ENCODE measurements around the gene SLIT1. TPM values are rescaled to one million over a fixed set of nuclear protein-coding genes. Genes with fewer than 3 reads are reported as not detected.

Gene SLIT1
- total RNA-seq, 6 experiments from 2014 or later: 0.04 to 0.29 (median 0.12) TPM; not detected in 1

GRCh38 chr10:97200616-97201015 lies 14.9 kb upstream of the SLIT1 start:
- no peaks in the 10 kb centered on the region for H3K36me3 ChIP-seq
- no peaks in the 10 kb centered on the region for H3K27me3 ChIP-seq
- intact Hi-C loops (cut with DNase I): loop anchor here (10.0 kb wide), 1 partner anchor 126 kb away; no protein-coding TSS in a partner anchor
- ATAC-seq: no peak
- H3K9me3 ChIP-seq: no peaks in the 10 kb centered on the region
- H3K27ac ChIP-seq: no peak overlapping the region
- no peak for TF ChIP-seq POLR2A (IDR thresholded peaks at IDR 0.05)
- TF ChIP-seq, protein P1, sequence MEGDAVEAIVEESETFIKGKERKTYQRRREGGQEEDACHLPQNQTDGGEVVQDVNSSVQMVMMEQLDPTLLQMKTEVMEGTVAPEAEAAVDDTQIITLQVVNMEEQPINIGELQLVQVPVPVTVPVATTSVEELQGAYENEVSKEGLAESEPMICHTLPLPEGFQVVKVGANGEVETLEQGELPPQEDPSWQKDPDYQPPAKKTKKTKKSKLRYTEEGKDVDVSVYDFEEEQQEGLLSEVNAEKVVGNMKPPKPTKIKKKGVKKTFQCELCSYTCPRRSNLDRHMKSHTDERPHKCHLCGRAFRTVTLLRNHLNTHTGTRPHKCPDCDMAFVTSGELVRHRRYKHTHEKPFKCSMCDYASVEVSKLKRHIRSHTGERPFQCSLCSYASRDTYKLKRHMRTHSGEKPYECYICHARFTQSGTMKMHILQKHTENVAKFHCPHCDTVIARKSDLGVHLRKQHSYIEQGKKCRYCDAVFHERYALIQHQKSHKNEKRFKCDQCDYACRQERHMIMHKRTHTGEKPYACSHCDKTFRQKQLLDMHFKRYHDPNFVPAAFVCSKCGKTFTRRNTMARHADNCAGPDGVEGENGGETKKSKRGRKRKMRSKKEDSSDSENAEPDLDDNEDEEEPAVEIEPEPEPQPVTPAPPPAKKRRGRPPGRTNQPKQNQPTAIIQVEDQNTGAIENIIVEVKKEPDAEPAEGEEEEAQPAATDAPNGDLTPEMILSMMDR (IDR thresholded peaks at IDR 0.05): no peak
- 41% methylated on average over 5 of the region's 6 CpGs for WGBS (ENCODE audit: insufficient coverage, low coverage, low lambda C conversion rate, missing lambda C conversion rate)
- no peak for DNase-seq
- no peak overlapping the region for H3K4me3 ChIP-seq
- H3K4me1 ChIP-seq: peaks cover 0 to 5% (median 0%) of the 10 kb centered on the region in 4 donors

GRCh38 chr10:97199152-97199551 lies 13.4 kb upstream of the SLIT1 start:
- TF ChIP-seq, protein P1 (IDR thresholded peaks at IDR 0.05): no peak
- TF ChIP-seq POLR2A (IDR thresholded peaks at IDR 0.05): no peak
- Histone ChIP-seq H3K9me3 (no peaks in the 10 kb centered on the region), H3K27ac (no peak overlapping the region), H3K4me3 (no peak overlapping the region), H3K27me3 (peaks cover 0 to 7% of the 10 kb centered on the region in 2 donors), H3K36me3 (no peaks in the 10 kb centered on the region), H3K4me1 (peaks cover 0 to 5% (median 0%) of the 10 kb centered on the region in 4 donors)
- DNase-seq: no peak
- WGBS (ENCODE audit: insufficient coverage, low coverage, low lambda C conversion rate, missing lambda C conversion rate): 35% methylated on average over 3 of the region's 3 CpGs
- no peak for ATAC-seq
- intact Hi-C loops (cut with DNase I): no loop called here

DNA sequence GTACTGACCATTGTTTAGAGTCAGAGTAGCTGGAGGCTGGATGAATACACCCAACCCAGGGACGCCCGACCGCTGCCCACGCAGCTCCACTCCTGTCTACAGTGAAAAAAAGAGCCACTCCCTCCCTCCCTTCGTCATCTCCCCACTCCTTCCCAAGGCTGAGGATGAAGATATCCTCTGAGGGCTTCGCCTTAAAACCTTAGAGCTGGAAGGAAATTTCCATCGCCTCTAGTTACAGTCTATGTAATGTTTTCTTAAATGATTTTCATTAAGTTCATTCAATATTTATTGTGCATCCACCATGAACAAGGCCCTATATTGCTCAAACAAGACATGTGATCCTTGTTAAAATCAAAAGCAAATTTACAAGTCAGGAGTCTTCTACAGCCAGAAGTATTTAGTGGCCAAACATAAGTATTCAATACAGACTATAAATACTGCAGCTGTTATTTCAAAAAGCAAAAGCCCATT lies 11.3 kb upstream of the SLIT1 start:
- WGBS (ENCODE audit: insufficient coverage, low coverage, low lambda C conversion rate, missing lambda C conversion rate): 61% methylated on average over 7 of the region's 7 CpGs
- no peak for TF ChIP-seq POLR2A (IDR thresholded peaks at IDR 0.05)
- TF ChIP-seq, protein P1 (IDR thresholded peaks at IDR 0.05): no peak
- DNase-seq: no peak

GRCh38 chr10:97196223-97197029 lies 10.7 kb upstream of the SLIT1 start:
- TF ChIP-seq, protein P1 (IDR thresholded peaks at IDR 0.05): peak; percentile 30 to 48 (median 44)
- no peak for TF ChIP-seq POLR2A (IDR thresholded peaks at IDR 0.05)
- no peaks in the 10 kb centered on the region for H3K9me3 ChIP-seq
- intact Hi-C loops (cut with DNase I): no loop called here
- H3K4me1 ChIP-seq: peaks cover 0 to 5% (median 0%) of the 10 kb centered on the region in 4 donors
- peak in 2 of 3 donors; percentile 34 to 57 for DNase-seq
- peaks cover 0 to 7% of the 10 kb centered on the region in 2 donors for H3K27me3 ChIP-seq
- no peaks in the 10 kb centered on the region for H3K36me3 ChIP-seq
- ATAC-seq: peak; percentile 69 to 81 (median 72)
- H3K4me3 ChIP-seq: peak overlapping the region; percentile 26 to 42 (median 29)
- 21% methylated on average over 11 of the region's 56 CpGs for WGBS (ENCODE audit: insufficient coverage, low coverage, low lambda C conversion rate, missing lambda C conversion rate)
- H3K27ac ChIP-seq: no peak overlapping the region

More for the DNA sequence above, 11.3 kb upstream of the SLIT1 start:
- Histone ChIP-seq H3K27me3 (peaks cover 0 to 7% of the 10 kb centered on the region in 2 donors), H3K9me3 (no peaks in the 10 kb centered on the region), H3K27ac (no peak overlapping the region), H3K4me3 (no peak overlapping the region), H3K4me1 (peaks cover 0 to 5% (median 0%) of the 10 kb centered on the region in 4 donors), H3K36me3 (no peaks in the 10 kb centered on the region)
- ATAC-seq: no peak
- intact Hi-C loops (cut with DNase I): no loop called here
